HCT116 (cell line): ENCODE measurements around the gene MIDN. TPM values are rescaled to one million over a fixed set of nuclear protein-coding genes. Genes with fewer than 3 reads are reported as not detected.

Source experiments
- ATAC-seq: fragments of 200-7000 bp; cut with Tn5 transposase; 2 replicates; pipeline ENCODE4 v1.9.1; 2020; ENCODE audit warnings: mild to moderate bottlenecking, moderate library complexity
- BruUV-seq: library from RNA; stranded (reverse); fragments of 400-500 nt; replicated peaks from 2 replicates; lab custom pipeline; 2021; lab: Mats Ljungman, UMichigan
- CTCF ChIA-PET: fragments of 300-600 bp; sonication (Branson Sonifier 250); formaldehyde crosslinking; loops from one replicate; lab custom pipeline; 2021; ENCODE audit warnings: antibody characterized with exemption; lab: Charles Lee
- POLR2A ChIA-PET: fragments of 300-600, 350-600 bp; sonication (Branson Sonifier 250); formaldehyde crosslinking; loops from one replicate; lab custom pipeline; 2021; ENCODE audit warnings: antibody characterized with exemption; lab: Charles Lee
- RAD21 ChIA-PET, 2 experiments: fragments of 300-600 bp; sonication (Branson Sonifier 250); formaldehyde crosslinking; loops; one replicate each; lab custom pipeline; 2023; ENCODE audit warnings: low total read pairs in 2 of 2; ENCODE audit not compliant: uncharacterized antibody in 2 of 2, unreplicated experiment in 2 of 2, low non-redundant PET in 1 of 2; lab: Charles Lee
- DNase-seq: peaks from one replicate; pipeline ENCODE4 v3.0.0-alpha.2; 2010; ENCODE audit warnings: low read depth, low spot score
- H2AFZ ChIP-seq: fragments of 200-600 bp; shearing (Covaris generic), sonication (generic); 2 replicates; pipeline ENCODE4 v1.6.1; 2017; ENCODE audit warnings: low read depth, mixed run types, mixed read lengths, antibody characterized with exemption, low read length; ENCODE audit not compliant: poor library complexity, severe bottlenecking
- H3K27ac ChIP-seq: 2 replicates; pipeline ENCODE4 v1.5.1; 2012; ENCODE audit warnings: low read depth, low read length
- H3K27me3 ChIP-seq: fragments of 200-600 bp; sonication (generic); 2 replicates; pipeline ENCODE4 v1.6.1; 2016; ENCODE audit warnings: mixed run types, low read length, mixed read lengths; ENCODE audit not compliant: insufficient read depth
- H3K36me3 ChIP-seq, 2 experiments: fragments of 200-500 bp in 1 of 2; fragments of 200-600 bp in 1 of 2; sonication (Bioruptor generic) in 1 of 2; sonication (generic) in 1 of 2; 2 replicates each; pipeline versions ENCODE4 v1.5.1 to v1.6.1; 2014 to 2016; ENCODE audit warnings: low read length in 2 of 2, inconsistent platforms in 1 of 2, mixed read lengths in 1 of 2, mixed run types in 1 of 2; ENCODE audit not compliant: insufficient read depth in 2 of 2, control insufficient read depth in 1 of 2
- H3K4me1 ChIP-seq, 2 experiments: fragments of 200-600 bp in 1 of 2; sonication (generic) in 1 of 2; 2 replicates each; pipeline versions ENCODE4 v1.5.1 to v1.6.1; 2012 to 2017; ENCODE audit warnings: low read length in 2 of 2, inconsistent platforms in 1 of 2, mild to moderate bottlenecking in 1 of 2, mixed read lengths in 1 of 2, mixed run types in 1 of 2, moderate library complexity in 1 of 2; ENCODE audit not compliant: insufficient read depth in 2 of 2, control insufficient read depth in 1 of 2
- H3K4me2 ChIP-seq: fragments of 200-600 bp; sonication (generic); 2 replicates; pipeline ENCODE4 v1.6.1; 2017; ENCODE audit warnings: mixed run types, low read length, mixed read lengths
- H3K4me3 ChIP-seq, 2 experiments: fragments of 200-600 bp in 1 of 2; sonication (generic) in 1 of 2; replicated peaks in 1 of 2; 2 replicates each; pipeline ENCODE4 v1.5.1; 2011 to 2016; ENCODE audit warnings: low read length in 2 of 2, control low read depth in 1 of 2, low read depth in 1 of 2, mild to moderate bottlenecking in 1 of 2, mixed read lengths in 1 of 2, mixed run types in 1 of 2
- H3K79me2 ChIP-seq: fragments of 200-600 bp; sonication (generic); 2 replicates; pipeline ENCODE4 v1.6.1; 2017; ENCODE audit warnings: mild to moderate bottlenecking, mixed run types, low read length, moderate library complexity, mixed read lengths; ENCODE audit not compliant: insufficient read depth
- H3K9ac ChIP-seq: fragments of 200-600 bp; sonication (generic); 2 replicates; pipeline ENCODE4 v1.6.1; 2016; ENCODE audit warnings: low read length, mixed read lengths
- H3K9me2 ChIP-seq: fragments of 200-600 bp; sonication (generic), shearing (Covaris generic); 2 replicates; pipeline ENCODE4 v1.6.1; 2017; ENCODE audit warnings: mixed run types, mild to moderate bottlenecking, moderate library complexity; ENCODE audit not compliant: insufficient read depth
- H3K9me3 ChIP-seq, 2 experiments: fragments of 200-500 bp in 1 of 2; fragments of 200-600 bp in 1 of 2; sonication (Bioruptor generic) in 1 of 2; sonication (generic) in 1 of 2; 2 replicates each; pipeline ENCODE4 v1.6.1; 2014 to 2017; ENCODE audit warnings: low read length in 2 of 2, mixed read lengths in 2 of 2, inconsistent platforms in 1 of 2, low read depth in 1 of 2, mild to moderate bottlenecking in 1 of 2, mixed run types in 1 of 2, moderate library complexity in 1 of 2; ENCODE audit not compliant: control insufficient read depth in 1 of 2, insufficient read depth in 1 of 2
- H4K20me1 ChIP-seq: fragments of 200-600 bp; sonication (generic), shearing (Covaris generic); 2 replicates; pipeline ENCODE4 v1.6.1; 2017; ENCODE audit warnings: mixed run types, mild to moderate bottlenecking, moderate library complexity; ENCODE audit not compliant: insufficient read depth
- ATF3 ChIP-seq: IDR thresholded peaks from 2 replicates; pipeline ENCODE4 v1.6.1; 2012
- CBX3 ChIP-seq: IDR thresholded peaks from 2 replicates; pipeline ENCODE4 v1.6.1; 2012; ENCODE audit warnings: low read depth
- EZH2 ChIP-seq: fragments of 200-600 bp; sonication (generic); IDR thresholded peaks from 2 replicates; pipeline ENCODE4 v1.6.1; 2017; ENCODE audit warnings: antibody characterized with exemption, mixed run types
- EZH2phosphoT487 ChIP-seq: fragments of 200-600 bp; IDR thresholded peaks from 2 replicates; pipeline ENCODE4 v1.6.1; 2018; ENCODE audit warnings: antibody characterized with exemption, borderline replicate concordance
- FOSL1 ChIP-seq: IDR thresholded peaks from 2 replicates; pipeline ENCODE4 v1.6.1; 2012; ENCODE audit warnings: low read depth
- JUND ChIP-seq: IDR thresholded peaks from 2 replicates; pipeline ENCODE4 v1.6.1; 2012
- POLR2A ChIP-seq: IDR thresholded peaks from 2 replicates; pipeline ENCODE4 v1.7.0; 2011; ENCODE audit warnings: borderline replicate concordance; ENCODE audit not compliant: insufficient read depth, insufficient read length; ENCODE audit errors: extremely low read depth
- POLR2AphosphoS5 ChIP-seq: IDR thresholded peaks from 2 replicates; pipeline ENCODE4 v1.6.1; 2011; ENCODE audit warnings: mild to moderate bottlenecking, low read depth, low read length, moderate library complexity
- SIN3A ChIP-seq: IDR thresholded peaks from 2 replicates; pipeline ENCODE4 v1.6.1; 2012; ENCODE audit warnings: low read depth
- SRF ChIP-seq: IDR thresholded peaks from 2 replicates; pipeline ENCODE4 v1.6.1; 2012; ENCODE audit warnings: low read depth
- TCF7L2 ChIP-seq: IDR thresholded peaks from 2 replicates; pipeline ENCODE4 v1.7.0; 2011; ENCODE audit warnings: borderline replicate concordance, inconsistent platforms; ENCODE audit not compliant: insufficient read depth, insufficient read length; ENCODE audit errors: extremely low read depth
- ZBTB33 ChIP-seq: IDR thresholded peaks from 2 replicates; pipeline ENCODE4 v1.6.1; 2011; ENCODE audit warnings: mild to moderate bottlenecking, low read length, moderate library complexity; ENCODE audit not compliant: insufficient replicate concordance; ENCODE audit errors: extremely low read depth
- intact Hi-C: fragments of 100-400 bp; cut with micrococcal nuclease; formaldehyde crosslinking; loops from 2 replicates; pipeline ENCODE4 v1.10.0; 2022
- total RNA-seq: library from RNA; stranded (reverse); gene quantifications from one replicate; pipeline ENCODE4 v1.2.1, GENCODE V29; 2021; ENCODE audit not compliant: unreplicated experiment

The MIDN gene
- total RNA-seq, 1 experiment from 2014 or later = 146 TPM

GRCh38 chr19:1296575-1297271, 48.3 kb downstream of the MIDN start:
- intact Hi-C loops = no loop called here
- BruUV-seq = no TSS peak
- H3K9me3 ChIP-seq = no peaks in the 10 kb centered on the region
- H3K27me3 ChIP-seq = no peaks in the 10 kb centered on the region
- H3K4me3 ChIP-seq = no peak overlapping the region
- H3K27ac ChIP-seq = no peak overlapping the region
- no peak for ATAC-seq
- H3K36me3 ChIP-seq = no peaks in the 10 kb centered on the region
- H3K9me2 ChIP-seq = no peaks in the 10 kb centered on the region
- RAD21 ChIA-PET = no interaction called here
- POLR2A ChIA-PET = no interaction called here
- no peak overlapping the region for H2AFZ ChIP-seq
- peaks cover 1 to 6% of the 10 kb centered on the region in 2 experiments; a peak in 2 of 4 replicates for H3K4me1 ChIP-seq
- H3K9ac ChIP-seq = no peak overlapping the region
- no peak for DNase-seq
- CTCF ChIA-PET = no interaction called here
- no peaks in the 10 kb centered on the region for H4K20me1 ChIP-seq
- TF ChIP-seq EZH2 (no peak), JUND (no peak), POLR2A (no peak), TCF7L2 (no peak), FOSL1 (no peak), CBX3 (no peak), SRF (no peak), SIN3A (no peak), POLR2AphosphoS5 (no peak), EZH2phosphoT487 (no peak), ATF3 (no peak), ZBTB33 (no peak)
- no peaks in the 10 kb centered on the region for H3K79me2 ChIP-seq
- H3K4me2 ChIP-seq = no peak overlapping the region
